ENCODE results near the gene TMEM132D.

The TMEM132D gene

GRCh38 chr12:129385637-129385990, 518.2 kb downstream of the TMEM132D start:
- peaks cover 8% of the 10 kb centered on the region for H3K4me1 ChIP-seq (ENCODE audit: control insufficient read depth, insufficient read depth, low read length)
- H3K36me3 ChIP-seq (ENCODE audit: control insufficient read depth, insufficient read depth, low read length) = no peaks in the 10 kb centered on the region
- no peak overlapping the region for H3K4me3 ChIP-seq (ENCODE audit: low read depth, low read length)
- no peak overlapping the region for H3K9ac ChIP-seq (ENCODE audit: low read depth, low read length)
- no peaks in the 10 kb centered on the region for H3K27me3 ChIP-seq (ENCODE audit: control insufficient read depth, insufficient read depth, low read length)
- no peaks in the 10 kb centered on the region for H3K9me3 ChIP-seq (ENCODE audit: control insufficient read depth, insufficient read depth, low read length)

GRCh38 chr12:129383956-129384355, 519.9 kb downstream of the TMEM132D start:
- H3K4me3 ChIP-seq (ENCODE audit: low read depth, low read length) = no peak overlapping the region
- H3K36me3 ChIP-seq (ENCODE audit: control insufficient read depth, insufficient read depth, low read length) = no peaks in the 10 kb centered on the region
- no peaks in the 10 kb centered on the region for H3K9me3 ChIP-seq (ENCODE audit: control insufficient read depth, insufficient read depth, low read length)
- no peaks in the 10 kb centered on the region for H3K27me3 ChIP-seq (ENCODE audit: control insufficient read depth, insufficient read depth, low read length)
- H3K4me1 ChIP-seq (ENCODE audit: control insufficient read depth, insufficient read depth, low read length) = peaks cover 8% of the 10 kb centered on the region
- H3K9ac ChIP-seq (ENCODE audit: low read depth, low read length) = no peak overlapping the region

- Histone ChIP-seq H3K9me3 (ENCODE audit: control insufficient read depth, insufficient read depth, low read length) (no peaks in the 10 kb centered on the region), H3K36me3 (ENCODE audit: control insufficient read depth, insufficient read depth, low read length) (no peaks in the 10 kb centered on the region), H3K4me3 (ENCODE audit: low read depth, low read length) (no peak overlapping the region), H3K27me3 (ENCODE audit: control insufficient read depth, insufficient read depth, low read length) (no peaks in the 10 kb centered on the region), H3K9ac (ENCODE audit: low read depth, low read length) (no peak overlapping the region), H3K4me1 (ENCODE audit: control insufficient read depth, insufficient read depth, low read length) (peaks cover 8% of the 10 kb centered on the region)
Observed at GRCh38 chr12:129381715-129382114, 522.1 kb downstream of the TMEM132D start.

GRCh38 chr12:129379076-129379804, 524.6 kb downstream of the TMEM132D start:
- H3K27me3 ChIP-seq (ENCODE audit: control insufficient read depth, insufficient read depth, low read length) = no peaks in the 10 kb centered on the region
- no peaks in the 10 kb centered on the region for H3K4me1 ChIP-seq (ENCODE audit: control insufficient read depth, insufficient read depth, low read length)
- no peak overlapping the region for H3K9ac ChIP-seq (ENCODE audit: low read depth, low read length)
- no peaks in the 10 kb centered on the region for H3K9me3 ChIP-seq (ENCODE audit: control insufficient read depth, insufficient read depth, low read length)
- no peak overlapping the region for H3K4me3 ChIP-seq (ENCODE audit: low read depth, low read length)
- H3K36me3 ChIP-seq (ENCODE audit: control insufficient read depth, insufficient read depth, low read length) = no peaks in the 10 kb centered on the region

GRCh38 chr12:129378496-129378895, 525.3 kb downstream of the TMEM132D start:
- Histone ChIP-seq H3K4me3 (ENCODE audit: low read depth, low read length) (no peak overlapping the region), H3K9me3 (ENCODE audit: control insufficient read depth, insufficient read depth, low read length) (no peaks in the 10 kb centered on the region), H3K4me1 (ENCODE audit: control insufficient read depth, insufficient read depth, low read length) (no peaks in the 10 kb centered on the region), H3K27me3 (ENCODE audit: control insufficient read depth, insufficient read depth, low read length) (no peaks in the 10 kb centered on the region), H3K36me3 (ENCODE audit: control insufficient read depth, insufficient read depth, low read length) (no peaks in the 10 kb centered on the region), H3K9ac (ENCODE audit: low read depth, low read length) (no peak overlapping the region)

- no peaks in the 10 kb centered on the region for H3K36me3 ChIP-seq (ENCODE audit: control insufficient read depth, insufficient read depth, low read length)
- no peak overlapping the region for H3K4me3 ChIP-seq (ENCODE audit: low read depth, low read length)
- H3K9me3 ChIP-seq (ENCODE audit: control insufficient read depth, insufficient read depth, low read length) = no peaks in the 10 kb centered on the region
- H3K4me1 ChIP-seq (ENCODE audit: control insufficient read depth, insufficient read depth, low read length) = no peaks in the 10 kb centered on the region
- H3K27me3 ChIP-seq (ENCODE audit: control insufficient read depth, insufficient read depth, low read length) = no peaks in the 10 kb centered on the region
- no peak overlapping the region for H3K9ac ChIP-seq (ENCODE audit: low read depth, low read length)
Observed at GRCh38 chr12:129373746-129374145, 530.1 kb downstream of the TMEM132D start.

GRCh38 chr12:129372876-129373275, 530.9 kb downstream of the TMEM132D start:
- Histone ChIP-seq H3K4me3 (ENCODE audit: low read depth, low read length) (no peak overlapping the region), H3K9ac (ENCODE audit: low read depth, low read length) (no peak overlapping the region), H3K27me3 (ENCODE audit: control insufficient read depth, insufficient read depth, low read length) (no peaks in the 10 kb centered on the region), H3K36me3 (ENCODE audit: control insufficient read depth, insufficient read depth, low read length) (no peaks in the 10 kb centered on the region), H3K9me3 (ENCODE audit: control insufficient read depth, insufficient read depth, low read length) (no peaks in the 10 kb centered on the region), H3K4me1 (ENCODE audit: control insufficient read depth, insufficient read depth, low read length) (no peaks in the 10 kb centered on the region)

GRCh38 chr12:129372348-129372747, 531.5 kb downstream of the TMEM132D start:
- Histone ChIP-seq H3K36me3 (ENCODE audit: control insufficient read depth, insufficient read depth, low read length) (no peaks in the 10 kb centered on the region), H3K27me3 (ENCODE audit: control insufficient read depth, insufficient read depth, low read length) (no peaks in the 10 kb centered on the region), H3K9ac (ENCODE audit: low read depth, low read length) (no peak overlapping the region)

GRCh38 chr12:129371268-129371667, 532.6 kb downstream of the TMEM132D start:
- Histone ChIP-seq H3K9ac (ENCODE audit: low read depth, low read length) (no peak overlapping the region), H3K27me3 (ENCODE audit: control insufficient read depth, insufficient read depth, low read length) (no peaks in the 10 kb centered on the region), H3K9me3 (ENCODE audit: control insufficient read depth, insufficient read depth, low read length) (no peaks in the 10 kb centered on the region), H3K4me1 (ENCODE audit: control insufficient read depth, insufficient read depth, low read length) (no peaks in the 10 kb centered on the region), H3K4me3 (ENCODE audit: low read depth, low read length) (no peak overlapping the region), H3K36me3 (ENCODE audit: control insufficient read depth, insufficient read depth, low read length) (no peaks in the 10 kb centered on the region)

More at GRCh38 chr12:129372348-129372747, 531.5 kb downstream of the TMEM132D start:
- Histone ChIP-seq H3K9me3 (ENCODE audit: control insufficient read depth, insufficient read depth, low read length) (no peaks in the 10 kb centered on the region), H3K4me1 (ENCODE audit: control insufficient read depth, insufficient read depth, low read length) (no peaks in the 10 kb centered on the region), H3K4me3 (ENCODE audit: low read depth, low read length) (no peak overlapping the region)

GRCh38 chr12:129366656-129367055, 537.2 kb downstream of the TMEM132D start:
- H3K27me3 ChIP-seq (ENCODE audit: control insufficient read depth, insufficient read depth, low read length) = no peaks in the 10 kb centered on the region
- H3K9ac ChIP-seq (ENCODE audit: low read depth, low read length) = no peak overlapping the region
- no peaks in the 10 kb centered on the region for H3K36me3 ChIP-seq (ENCODE audit: control insufficient read depth, insufficient read depth, low read length)
- no peaks in the 10 kb centered on the region for H3K9me3 ChIP-seq (ENCODE audit: control insufficient read depth, insufficient read depth, low read length)
- H3K4me3 ChIP-seq (ENCODE audit: low read depth, low read length) = no peak overlapping the region
- H3K4me1 ChIP-seq (ENCODE audit: control insufficient read depth, insufficient read depth, low read length) = no peaks in the 10 kb centered on the region

- H3K27me3 ChIP-seq (ENCODE audit: control insufficient read depth, insufficient read depth, low read length) = no peaks in the 10 kb centered on the region
Observed at GRCh38 chr12:129363041-129363440, 540.8 kb downstream of the TMEM132D start.

GRCh38 chr12:129357233-129357632, 546.6 kb downstream of the TMEM132D start:
- Histone ChIP-seq H3K27me3 (ENCODE audit: control insufficient read depth, insufficient read depth, low read length) (no peaks in the 10 kb centered on the region), H3K9me3 (ENCODE audit: control insufficient read depth, insufficient read depth, low read length) (no peaks in the 10 kb centered on the region), H3K36me3 (ENCODE audit: control insufficient read depth, insufficient read depth, low read length) (no peaks in the 10 kb centered on the region), H3K9ac (ENCODE audit: low read depth, low read length) (no peak overlapping the region), H3K4me3 (ENCODE audit: low read depth, low read length) (no peak overlapping the region), H3K4me1 (ENCODE audit: control insufficient read depth, insufficient read depth, low read length) (no peaks in the 10 kb centered on the region)

More at GRCh38 chr12:129363041-129363440, 540.8 kb downstream of the TMEM132D start:
- H3K4me3 ChIP-seq (ENCODE audit: low read depth, low read length) = no peak overlapping the region
- H3K36me3 ChIP-seq (ENCODE audit: control insufficient read depth, insufficient read depth, low read length) = no peaks in the 10 kb centered on the region
- no peaks in the 10 kb centered on the region for H3K4me1 ChIP-seq (ENCODE audit: control insufficient read depth, insufficient read depth, low read length)
- H3K9ac ChIP-seq (ENCODE audit: low read depth, low read length) = no peak overlapping the region
- H3K9me3 ChIP-seq (ENCODE audit: control insufficient read depth, insufficient read depth, low read length) = no peaks in the 10 kb centered on the region

Data from iPS-15b (cell line).